Stimulated activated CD8-positive, alpha-beta memory T cell treated with anti-CD3 and anti-CD28 coated beads, Interleukin-15, amount 100 ng/mL, for 1 hour (primary cell): Measurements from ENCODE around the gene ECE2.
"Not testable (repeated sequence)": the region's sequence is repeated elsewhere in the genome, so short reads cannot be mapped to it uniquely, and the experiment has no call there.

Experiments used
- DNase-seq: peaks from one replicate; pipeline ENCODE4 v3.0.0-alpha.2; 2020; ENCODE audit warnings: low read depth

The ECE2 gene

GRCh38 chr3:184267249-184267648 is 8.6 kb upstream of the ECE2 start:
- not testable (repeated sequence) for DNase-seq

GRCh38 chr3:184272269-184272668 is 3.6 kb upstream of the ECE2 start:
- no peak for DNase-seq

- no peak for DNase-seq
Observed at GRCh38 chr3:184275381-184275701, 481 bp upstream of the ECE2 start.

GRCh38 chr3:184277366-184277765 is 1.5 kb downstream of the ECE2 start:
- no peak for DNase-seq

GRCh38 chr3:184282941-184283340 is 7.1 kb downstream of the ECE2 start:
- DNase-seq, result no peak

- no peak for DNase-seq
Observed at GRCh38 chr3:184283681-184284080, 7.9 kb downstream of the ECE2 start.

GRCh38 chr3:184284696-184285095 is 8.9 kb downstream of the ECE2 start:
- DNase-seq, result no peak

GRCh38 chr3:184289426-184289938 is 13.7 kb downstream of the ECE2 start:
- DNase-seq, result peak; percentile 41

GRCh38 chr3:184290331-184290730 is 14.5 kb downstream of the ECE2 start:
- no peak for DNase-seq

- no peak for DNase-seq
Observed at GRCh38 chr3:184291044-184291737, 15.4 kb downstream of the ECE2 start.

- no peak for DNase-seq
Observed at GRCh38 chr3:184291738-184292445, 16.1 kb downstream of the ECE2 start.

- DNase-seq, result no peak
Observed at GRCh38 chr3:184295771-184296170, 19.9 kb downstream of the ECE2 start.

- DNase-seq, result no peak
Observed at GRCh38 chr3:184296616-184297015, 20.8 kb downstream of the ECE2 start.

GRCh38 chr3:184298759-184299487 is 23.1 kb downstream of the ECE2 start, which contains the start of gene PSMD2:
Gene PSMD2, plus strand, starts transcription at chr3:184299241. Its CDS starts 26 bp downstream, at chr3:184299267.
- DNase-seq, result peak; percentile 97

- no peak for DNase-seq
Observed at GRCh38 chr3:184299488-184300377, 23.9 kb downstream of the ECE2 start.

GRCh38 chr3:184300378-184300720 is 24.5 kb downstream of the ECE2 start:
- no peak for DNase-seq

GRCh38 chr3:184305577-184305976 is 29.8 kb downstream of the ECE2 start:
- DNase-seq, result no peak

GRCh38 chr3:184306341-184306972 is 30.6 kb downstream of the ECE2 start:
- no peak for DNase-seq

- DNase-seq, result no peak
Observed at GRCh38 chr3:184307915-184308314, 32.1 kb downstream of the ECE2 start.

GRCh38 chr3:184308744-184309143 is 32.9 kb downstream of the ECE2 start:
- no peak for DNase-seq

- DNase-seq, result no peak
Observed at GRCh38 chr3:184311633-184312032, 35.8 kb downstream of the ECE2 start.

- peak; percentile 79 for DNase-seq
Observed at GRCh38 chr3:184314363-184314699, 38.5 kb downstream of the ECE2 start, which contains the start of gene EIF4G1. Gene EIF4G1, plus strand, starts transcription at chr3:184314606. Its CDS starts 1,191 bp downstream, at chr3:184315797.
